Hepatocyte (in vitro differentiated cells): ENCODE data around the gene LSAMP.

Experiments
- EZH2 ChIP-seq: fragments of 200-600 bp; sonication (generic); IDR thresholded peaks from 2 replicates; pipeline ENCODE4 v1.6.1; 2016; ENCODE audit warnings: antibody characterized with exemption, mild to moderate bottlenecking, borderline replicate concordance
- EZH2phosphoT487 ChIP-seq: fragments of 200-600 bp; sonication (generic); IDR thresholded peaks from one replicate; pipeline ENCODE4 v1.6.1; 2018; ENCODE audit warnings: antibody characterized with exemption, mild to moderate bottlenecking, low read depth, moderate library complexity; ENCODE audit not compliant: unreplicated experiment, severe bottlenecking
- TF ChIP-seq, protein P1 (sequence below): fragments of 200-600 bp; sonication (generic); IDR thresholded peaks from 2 replicates; pipeline ENCODE4 v1.5.1; 2016; ENCODE audit warnings: antibody characterized with exemption, mild to moderate bottlenecking; ENCODE audit not compliant: poor library complexity

DNA sequence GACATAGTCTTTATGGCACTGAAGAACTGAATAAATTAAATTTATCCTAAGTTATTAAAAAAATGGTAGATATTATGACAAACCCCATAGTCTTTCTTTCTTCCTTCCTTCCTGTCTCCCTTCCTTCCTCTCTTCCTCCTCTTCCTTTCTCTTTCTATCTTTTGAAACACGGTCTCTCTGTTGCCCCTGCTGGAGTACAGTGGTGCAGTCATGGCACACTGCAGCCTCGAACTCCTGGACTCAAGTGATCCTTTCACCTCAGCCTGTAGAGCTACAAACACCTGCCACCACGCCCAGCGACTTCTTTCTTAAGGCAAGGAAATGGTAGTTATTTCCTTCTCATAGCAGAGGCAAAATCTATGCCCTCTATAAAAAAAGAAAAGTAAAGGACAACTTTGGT lies 467.4 kb downstream of the LSAMP start:
- TF ChIP-seq, protein P1, sequence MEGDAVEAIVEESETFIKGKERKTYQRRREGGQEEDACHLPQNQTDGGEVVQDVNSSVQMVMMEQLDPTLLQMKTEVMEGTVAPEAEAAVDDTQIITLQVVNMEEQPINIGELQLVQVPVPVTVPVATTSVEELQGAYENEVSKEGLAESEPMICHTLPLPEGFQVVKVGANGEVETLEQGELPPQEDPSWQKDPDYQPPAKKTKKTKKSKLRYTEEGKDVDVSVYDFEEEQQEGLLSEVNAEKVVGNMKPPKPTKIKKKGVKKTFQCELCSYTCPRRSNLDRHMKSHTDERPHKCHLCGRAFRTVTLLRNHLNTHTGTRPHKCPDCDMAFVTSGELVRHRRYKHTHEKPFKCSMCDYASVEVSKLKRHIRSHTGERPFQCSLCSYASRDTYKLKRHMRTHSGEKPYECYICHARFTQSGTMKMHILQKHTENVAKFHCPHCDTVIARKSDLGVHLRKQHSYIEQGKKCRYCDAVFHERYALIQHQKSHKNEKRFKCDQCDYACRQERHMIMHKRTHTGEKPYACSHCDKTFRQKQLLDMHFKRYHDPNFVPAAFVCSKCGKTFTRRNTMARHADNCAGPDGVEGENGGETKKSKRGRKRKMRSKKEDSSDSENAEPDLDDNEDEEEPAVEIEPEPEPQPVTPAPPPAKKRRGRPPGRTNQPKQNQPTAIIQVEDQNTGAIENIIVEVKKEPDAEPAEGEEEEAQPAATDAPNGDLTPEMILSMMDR = no peak
- no peak for TF ChIP-seq EZH2phosphoT487
- no peak for TF ChIP-seq EZH2
